ENCODE data around the gene PANK4. TPM values are rescaled to one million over a fixed set of nuclear protein-coding genes. Genes with fewer than 3 reads are reported as not detected.

PANK4 gene
- total and polyA plus RNA-seq, 3 donors from 2014 or later = 23.2 to 84.7 (median 65.9) TPM

GRCh38 chr1:2558861-2559260, 32.5 kb upstream of the PANK4 start:
- 90 to 98% methylated on average over 2 to 6 of the region's 6 CpGs for WGBS, 2 donors
- H3K4me3 ChIP-seq = no peak overlapping the region
- H3K27me3 ChIP-seq = no peaks in the 10 kb centered on the region
- peaks cover 12% of the 10 kb centered on the region for H3K4me1 ChIP-seq
- TF ChIP-seq CTCF (IDR thresholded peaks at IDR 0.05) = no peak
- no peak for TF ChIP-seq POLR2A (IDR thresholded peaks at IDR 0.05)
- no peaks in the 10 kb centered on the region for H3K9me3 ChIP-seq
- no peaks in the 10 kb centered on the region for H3K36me3 ChIP-seq (ENCODE audit: low read depth, missing control alignments)
- intact Hi-C loops (cut with DNase I; ENCODE audit: low total_unique reads) = no loop called here
- no peak for DNase-seq
- H3K27ac ChIP-seq = no peak overlapping the region

- no peak for DNase-seq
- intact Hi-C loops (cut with DNase I; ENCODE audit: low total_unique reads) = no loop called here
- no peaks in the 10 kb centered on the region for H3K36me3 ChIP-seq (ENCODE audit: low read depth, missing control alignments)
- H3K27ac ChIP-seq = no peak overlapping the region
- no peaks in the 10 kb centered on the region for H3K27me3 ChIP-seq
- H3K4me1 ChIP-seq = peaks cover 12% of the 10 kb centered on the region
- no peak overlapping the region for H3K4me3 ChIP-seq
- WGBS, 2 donors = 95 to 97% methylated on average over 8 to 12 of the region's 12 CpGs
- TF ChIP-seq POLR2A (IDR thresholded peaks at IDR 0.05) (no peak), CTCF (IDR thresholded peaks at IDR 0.05) (no peak)
- no peaks in the 10 kb centered on the region for H3K9me3 ChIP-seq
Measured at GRCh38 chr1:2558420-2558819, 32.0 kb upstream of the PANK4 start.

- Histone ChIP-seq H3K27me3 (no peaks in the 10 kb centered on the region), H3K36me3 (ENCODE audit: low read depth, missing control alignments) (no peaks in the 10 kb centered on the region), H3K9me3 (no peaks in the 10 kb centered on the region), H3K27ac (peak overlapping the region; percentile 88 to 92), H3K4me1 (peaks cover 12% of the 10 kb centered on the region), H3K4me3 (peak overlapping the region in 1 of 2 donors; percentile 56)
- no peak for DNase-seq
- intact Hi-C loops (cut with DNase I; ENCODE audit: low total_unique reads) = no loop called here
- TF ChIP-seq POLR2A (IDR thresholded peaks at IDR 0.05) (no peak), CTCF (IDR thresholded peaks at IDR 0.05) (no peak)
- WGBS, 2 donors = 87 to 92% methylated on average over 6 to 30 of the region's 30 CpGs
Measured at GRCh38 chr1:2557482-2558400, 31.3 kb upstream of the PANK4 start.

GRCh38 chr1:2556678-2557481, 30.5 kb upstream of the PANK4 start:
- no peaks in the 10 kb centered on the region for H3K9me3 ChIP-seq
- H3K27ac ChIP-seq = peak overlapping the region; percentile 88 to 92
- H3K4me3 ChIP-seq = peak overlapping the region; percentile 56 to 58
- no peaks in the 10 kb centered on the region for H3K36me3 ChIP-seq (ENCODE audit: low read depth, missing control alignments)
- no peaks in the 10 kb centered on the region for H3K27me3 ChIP-seq
- H3K4me1 ChIP-seq = peaks cover 12% of the 10 kb centered on the region
- WGBS, 2 donors = 33 to 36% methylated on average over 18 to 24 of the region's 24 CpGs
- TF ChIP-seq POLR2A (IDR thresholded peaks at IDR 0.05) (no peak), CTCF (IDR thresholded peaks at IDR 0.05) (no peak)
- DNase-seq = no peak
- intact Hi-C loops (cut with DNase I; ENCODE audit: low total_unique reads) = no loop called here

Data from testis (tissue), 3 donors.